ENCODE measurements around the gene B4GALNT2. TPM values are rescaled to one million over a fixed set of nuclear protein-coding genes. Genes with fewer than 3 reads are reported as not detected.

The B4GALNT2 gene
- total and polyA plus RNA-seq, 2 of the 8 experiments (the other 6 are each of a cell fraction or from before 2014, with no cell fraction given): not detected

- CTCF ChIA-PET (ENCODE audit: partially characterized antibody): interaction anchor here (1.0 to 1.1 kb wide), 2 partner anchors 19 to 22 kb away, joined by 3 to 4 read pairs; no protein-coding TSS in a partner anchor
- H3K4me2 ChIP-seq (ENCODE audit: insufficient read depth in 1 of 2, low read depth in 2 of 2, low read length in 2 of 2): no peak overlapping the region
- H3K27ac ChIP-seq (ENCODE audit: low read depth, low read length): no peak overlapping the region
- no peaks in the 10 kb centered on the region for H3K27me3 ChIP-seq (replicated peaks in 1 of 4; ENCODE audit: control insufficient read depth in 3 of 4, extremely low read depth in 1 of 4, insufficient read depth in 3 of 4, low read length in 3 of 4)
- H3K79me2 ChIP-seq (ENCODE audit: control insufficient read depth in 1 of 2, insufficient read depth in 2 of 2, low read length in 2 of 2): no peaks in the 10 kb centered on the region
- FAIRE-seq (no peak), DNase-seq (ENCODE audit: low read depth in 1 of 2, low spot score in 2 of 2) (no peak)
- no peaks in the 10 kb centered on the region for H3K9me3 ChIP-seq (ENCODE audit: insufficient read depth in 2 of 2, low read depth in 1 of 2, low read length in 1 of 2)
- H2AFZ ChIP-seq (ENCODE audit: low read length): no peak overlapping the region
- no peak overlapping the region for H4K5ac ChIP-seq (ENCODE audit: insufficient read length, low read depth, low read length)
- H2BK15ac ChIP-seq (ENCODE audit: low read length): no peak overlapping the region
- no peak overlapping the region for H3K18ac ChIP-seq (ENCODE audit: extremely low read depth, low read length)
- H4K20me1 ChIP-seq (replicated peaks in 1 of 2; ENCODE audit: control insufficient read depth in 1 of 2, insufficient read depth in 2 of 2, low read length in 2 of 2): no peaks in the 10 kb centered on the region
- H4K91ac ChIP-seq (replicated peaks; ENCODE audit: insufficient read length, low read length): no peak overlapping the region
- no peaks in the 10 kb centered on the region for H3K23me2 ChIP-seq (ENCODE audit: low read depth, low read length)
- H2BK5ac ChIP-seq (ENCODE audit: low read depth, low read length): no peak overlapping the region
- TF ChIP-seq ZNF274 (IDR thresholded peaks at IDR 0.05; ENCODE audit: borderline replicate concordance, extremely low read depth, low read length): no peak
- TF ChIP-seq TCF12 (IDR thresholded peaks at IDR 0.05; ENCODE audit: low read depth, low read length): no peak
- TF ChIP-seq CREB1 (IDR thresholded peaks at IDR 0.05): no peak
- no peak for TF ChIP-seq YY1 (IDR thresholded peaks at IDR 0.05; ENCODE audit: low read depth, low read length)
- no peak for TF ChIP-seq EGR1 (IDR thresholded peaks at IDR 0.05; ENCODE audit: borderline replicate concordance, low read depth, low read length)
- TF ChIP-seq SP4 (IDR thresholded peaks at IDR 0.05; ENCODE audit: low read length): no peak
- no peak overlapping the region for H2AK5ac ChIP-seq (ENCODE audit: low read depth, low read length)
- H2BK20ac ChIP-seq (ENCODE audit: low read length): no peak overlapping the region
- no peaks in the 10 kb centered on the region for H3K79me1 ChIP-seq (ENCODE audit: low read depth, low read length)
- H3K56ac ChIP-seq (replicated peaks; ENCODE audit: insufficient read length, low read depth, low read length): no peak overlapping the region
- no peak overlapping the region for H4K8ac ChIP-seq (ENCODE audit: extremely low read depth, insufficient read depth, low read length)
- H3K36me3 ChIP-seq (ENCODE audit: control insufficient read depth in 2 of 4, insufficient read depth in 4 of 4, low read length in 3 of 4): no peaks in the 10 kb centered on the region
- no peak overlapping the region for H3K9ac ChIP-seq (replicated peaks in 1 of 4; ENCODE audit: extremely low read depth in 1 of 4, low read depth in 3 of 4, low read length in 3 of 4)
- no peaks in the 10 kb centered on the region for H3K4me1 ChIP-seq (replicated peaks in 1 of 4; ENCODE audit: control insufficient read depth in 3 of 4, insufficient read depth in 4 of 4, low read length in 3 of 4)
- no peak overlapping the region for H3K23ac ChIP-seq (ENCODE audit: insufficient read length)
- H2BK12ac ChIP-seq (ENCODE audit: low read depth, low read length): no peak overlapping the region
- no peak overlapping the region for H3K4ac ChIP-seq (replicated peaks; ENCODE audit: insufficient read length, low read depth, low read length)
- no peak overlapping the region for H2BK120ac ChIP-seq (replicated peaks; ENCODE audit: low read depth, low read length)
- WGBS, 2 experiments (ENCODE audit: extremely low coverage in 1 of 2, insufficient coverage in 1 of 2, insufficient read length in 1 of 2, insufficient replicate concordance in 2 of 2, low coverage in 1 of 2, low lambda C conversion rate in 2 of 2, missing lambda C conversion rate in 1 of 2): 86% methylated on average over 8 of the region's 8 CpGs; no CpG with 5 or more reads in 1 of the 2 experiments
- H3K4me3 ChIP-seq (ENCODE audit: extremely low read depth in 1 of 4, insufficient read depth in 2 of 4, low read depth in 3 of 4, low read length in 4 of 4): no peak overlapping the region
- POLR2A ChIA-PET (ENCODE audit: partially characterized antibody): interaction anchor here (1.6 kb wide), 1 partner anchor 102 kb away, joined by 5 read pairs; no protein-coding TSS in a partner anchor
- no peak overlapping the region for H3K14ac ChIP-seq (ENCODE audit: insufficient read length)
Observed at GRCh38 chr17:49157784-49158183, 25.2 kb downstream of the B4GALNT2 start.
